HG03095 (cell line): ENCODE results near the gene ATXN1.

Source experiments
- ATAC-seq: cut with Tn5 transposase; IDR thresholded peaks from one replicate; pipeline ENCODE4 v1.9.1; 2021; ENCODE audit warnings: moderate library complexity; ENCODE audit not compliant: unreplicated experiment

Gene ATXN1

DNA sequence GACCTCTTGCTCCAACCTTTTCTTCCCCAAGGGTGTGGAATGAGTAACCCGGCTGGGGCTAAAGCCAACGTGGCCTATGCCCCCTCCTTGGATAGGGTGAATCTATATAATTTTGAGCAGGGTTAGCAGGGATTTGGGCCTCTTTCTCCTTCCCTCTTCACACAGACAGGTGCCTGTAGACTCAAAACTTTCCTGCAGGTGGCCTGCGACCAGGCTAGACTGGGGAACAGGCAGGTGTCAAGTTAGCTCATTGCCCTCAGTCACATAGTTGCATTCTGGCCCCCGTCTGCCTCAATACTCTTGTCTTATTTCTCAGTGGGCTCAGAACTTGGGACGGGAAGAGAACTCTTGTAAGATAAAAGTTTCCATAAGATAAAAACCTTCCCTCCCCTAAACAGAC is 243.0 kb downstream of the ATXN1 start:
- ATAC-seq = no peak

DNA sequence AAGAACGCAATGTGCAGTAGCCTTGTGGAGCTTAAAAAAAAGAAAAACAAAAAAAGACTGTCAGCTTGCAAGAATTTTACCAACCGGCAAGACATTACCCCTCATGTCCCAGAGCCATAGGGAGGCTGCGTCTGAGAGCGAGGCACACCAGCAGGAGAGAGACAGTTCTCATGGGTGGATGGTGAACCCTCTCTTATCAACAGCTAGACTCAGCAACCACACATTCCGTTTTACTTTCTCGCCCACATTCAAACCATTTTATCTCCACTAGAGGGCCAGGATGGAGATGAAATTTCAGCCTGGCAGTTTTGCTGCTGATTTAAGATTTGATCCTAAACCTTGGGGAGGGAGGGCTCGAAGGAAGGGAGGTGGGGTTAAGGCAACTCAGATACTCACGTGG is 247.0 kb downstream of the ATXN1 start:
- ATAC-seq = no peak

GRCh38 chr6:16512544-16513290 is 248.5 kb downstream of the ATXN1 start:
- ATAC-seq = no peak

GRCh38 chr6:16511723-16512489 is 249.4 kb downstream of the ATXN1 start:
- no peak for ATAC-seq

DNA sequence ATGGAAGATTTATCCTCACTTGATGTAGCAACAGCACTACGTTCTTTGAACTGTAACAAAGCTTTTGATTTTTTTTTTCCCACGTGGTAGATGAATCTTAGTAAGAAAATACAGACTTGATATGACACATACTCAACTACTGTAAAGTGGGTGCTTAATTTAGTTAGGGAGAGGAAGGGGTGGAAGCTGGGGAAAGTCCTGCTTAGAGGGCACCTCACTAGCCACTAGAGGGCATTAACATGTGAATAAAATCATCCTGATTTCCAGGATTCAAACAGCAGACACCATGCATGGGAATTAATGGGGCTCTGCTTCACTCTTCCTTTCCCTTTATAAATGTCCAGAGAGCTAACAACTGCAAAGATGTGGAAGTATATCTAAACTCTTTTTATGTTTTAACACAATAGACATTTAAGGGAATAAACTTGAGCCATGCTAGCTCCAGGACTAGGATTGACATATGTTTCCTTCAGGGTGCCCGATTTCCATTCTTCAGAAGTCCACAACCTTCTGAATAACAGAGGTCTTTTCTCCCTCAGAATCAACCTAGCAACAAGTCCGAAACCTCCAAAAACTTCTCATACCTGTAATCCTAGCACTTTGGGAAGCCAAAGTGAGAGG is 250.1 kb downstream of the ATXN1 start:
- ATAC-seq = no peak

GRCh38 chr6:16510245-16510644 is 251.0 kb downstream of the ATXN1 start:
- no peak for ATAC-seq

GRCh38 chr6:16508959-16509358 is 252.3 kb downstream of the ATXN1 start:
- ATAC-seq = no peak

- ATAC-seq = no peak
These were observed 255.4 kb downstream of the ATXN1 start for GRCh38 chr6:16505711-16506357.

GRCh38 chr6:16504609-16505008 is 256.7 kb downstream of the ATXN1 start:
- ATAC-seq = no peak

GRCh38 chr6:16503970-16504415 is 257.3 kb downstream of the ATXN1 start:
- peak; percentile 62 for ATAC-seq

DNA sequence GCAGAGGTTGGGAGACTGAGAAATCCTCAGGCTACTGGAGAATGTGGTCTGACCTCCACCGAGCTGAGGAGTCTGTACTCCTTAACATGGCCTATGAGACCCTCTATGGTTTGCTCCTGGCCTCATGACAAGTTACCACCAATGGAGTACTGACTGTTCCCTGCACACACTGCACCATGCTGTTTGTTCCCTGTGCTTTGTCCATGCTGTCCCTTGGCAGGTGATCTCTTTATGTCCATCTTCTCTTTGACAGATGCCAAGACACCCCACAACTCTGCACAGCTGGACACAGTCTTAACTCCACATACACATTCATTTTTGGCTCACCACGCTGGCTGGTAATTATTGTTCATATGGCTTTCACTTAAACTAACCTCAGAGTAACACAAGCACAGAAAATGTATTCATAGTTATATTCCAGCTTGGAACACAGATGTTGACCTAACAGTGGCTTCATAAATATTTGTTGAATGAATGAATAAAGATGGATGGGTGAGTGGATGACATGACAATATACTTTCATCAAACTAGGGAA is 258.0 kb downstream of the ATXN1 start:
- ATAC-seq = no peak

DNA sequence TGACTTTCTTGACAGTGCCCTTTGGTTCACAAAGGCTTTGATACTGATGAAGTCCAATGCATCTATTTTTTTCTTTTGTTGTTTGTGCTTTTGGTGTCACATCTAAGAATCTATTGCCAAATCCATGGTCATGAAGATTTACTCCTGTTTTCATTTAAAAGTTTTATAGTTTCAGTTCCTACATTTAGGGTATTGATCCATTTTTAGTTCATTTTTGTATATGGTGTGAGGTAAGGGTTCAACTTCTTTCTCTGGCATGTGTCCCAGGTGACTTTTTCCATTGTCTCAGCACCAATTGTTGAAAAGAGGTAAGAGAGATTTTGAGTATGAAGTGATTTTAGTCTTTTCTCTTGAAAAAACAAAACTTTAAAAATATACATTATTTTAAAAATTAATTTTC is 262.3 kb downstream of the ATXN1 start:
- ATAC-seq = no peak

- ATAC-seq = no peak
These were observed 263.0 kb downstream of the ATXN1 start for GRCh38 chr6:16498237-16498636.

DNA sequence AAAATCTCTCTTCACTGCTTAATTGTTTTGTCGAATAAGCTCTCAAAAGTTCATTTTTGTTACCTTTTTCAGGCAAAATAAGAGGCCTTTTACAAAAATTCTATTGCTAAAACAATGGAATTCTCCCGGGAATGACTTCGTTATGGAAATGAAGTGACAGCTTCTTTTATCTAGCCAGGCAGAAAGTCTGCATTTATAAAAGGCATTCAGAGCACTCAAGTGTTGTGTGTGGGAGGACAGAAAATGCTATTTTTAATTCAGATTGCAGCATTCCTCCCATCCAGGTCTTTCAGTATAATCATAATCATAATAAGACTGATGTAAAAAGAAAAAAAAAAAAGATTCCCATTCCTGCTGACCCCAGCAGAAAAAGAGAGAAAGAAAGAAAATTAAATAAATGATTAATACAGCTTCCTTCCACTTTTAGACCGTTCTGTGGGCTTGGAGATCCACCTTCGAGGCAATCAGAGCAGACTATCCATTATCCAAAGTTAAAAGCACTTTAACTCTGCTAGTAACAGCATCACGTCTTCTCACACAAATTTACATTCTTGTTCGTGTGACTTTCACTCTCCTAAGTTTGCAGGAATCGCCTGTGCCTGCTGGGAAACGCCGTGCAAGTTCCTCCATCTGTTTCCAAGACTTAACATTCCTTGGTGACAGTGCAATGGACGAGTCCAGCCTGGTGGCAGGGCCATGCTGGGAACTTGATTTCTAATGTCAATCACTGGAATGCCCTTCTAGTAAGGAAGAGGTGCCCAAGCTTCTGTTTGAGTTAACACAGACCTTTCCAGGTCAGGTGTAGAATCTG is 264.1 kb downstream of the ATXN1 start:
- no peak for ATAC-seq

- ATAC-seq = no peak
These were observed 265.1 kb downstream of the ATXN1 start for GRCh38 chr6:16496210-16496609.

- peak; percentile 83 for ATAC-seq
These were observed 266.5 kb downstream of the ATXN1 start for GRCh38 chr6:16494793-16495192.

DNA sequence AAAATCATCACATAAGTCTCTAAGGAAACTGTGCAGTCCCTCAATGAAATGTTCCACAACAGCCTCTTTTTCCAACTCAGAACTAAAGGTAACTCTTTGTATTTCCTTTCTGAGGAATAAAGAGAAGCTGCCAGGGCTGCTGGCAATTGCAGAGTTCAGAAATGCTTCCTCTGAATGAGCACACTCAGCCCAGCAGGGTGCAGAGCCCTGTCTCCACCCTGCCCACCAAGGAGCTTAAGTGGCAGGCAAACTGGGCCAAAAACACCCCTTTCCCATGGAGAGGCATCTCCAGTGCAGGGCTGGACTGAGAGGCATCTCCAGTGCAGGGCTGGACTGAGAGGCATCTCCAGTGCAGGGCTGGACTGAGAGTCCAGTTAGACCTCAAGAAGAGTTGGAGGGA is 267.5 kb downstream of the ATXN1 start:
- ATAC-seq = no peak

DNA sequence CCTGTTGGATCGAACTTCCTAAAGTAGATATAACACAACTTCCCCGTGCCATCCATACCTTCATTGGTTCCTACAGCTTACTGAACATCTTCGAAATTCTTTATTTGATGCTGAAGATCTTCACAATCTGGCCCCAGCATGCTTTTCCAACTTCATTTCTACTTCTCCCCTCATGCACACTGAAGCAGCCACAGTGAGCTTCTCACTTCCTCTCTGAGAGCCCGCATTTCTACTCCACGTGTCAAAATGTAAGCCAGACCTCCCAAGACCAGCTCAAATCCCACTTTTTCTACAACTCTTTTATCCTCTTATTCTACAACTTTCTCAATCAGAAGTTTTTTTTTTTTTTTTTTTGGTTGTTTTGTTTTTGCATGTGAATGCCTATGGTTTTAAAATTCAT is 268.1 kb downstream of the ATXN1 start:
- ATAC-seq = no peak

DNA sequence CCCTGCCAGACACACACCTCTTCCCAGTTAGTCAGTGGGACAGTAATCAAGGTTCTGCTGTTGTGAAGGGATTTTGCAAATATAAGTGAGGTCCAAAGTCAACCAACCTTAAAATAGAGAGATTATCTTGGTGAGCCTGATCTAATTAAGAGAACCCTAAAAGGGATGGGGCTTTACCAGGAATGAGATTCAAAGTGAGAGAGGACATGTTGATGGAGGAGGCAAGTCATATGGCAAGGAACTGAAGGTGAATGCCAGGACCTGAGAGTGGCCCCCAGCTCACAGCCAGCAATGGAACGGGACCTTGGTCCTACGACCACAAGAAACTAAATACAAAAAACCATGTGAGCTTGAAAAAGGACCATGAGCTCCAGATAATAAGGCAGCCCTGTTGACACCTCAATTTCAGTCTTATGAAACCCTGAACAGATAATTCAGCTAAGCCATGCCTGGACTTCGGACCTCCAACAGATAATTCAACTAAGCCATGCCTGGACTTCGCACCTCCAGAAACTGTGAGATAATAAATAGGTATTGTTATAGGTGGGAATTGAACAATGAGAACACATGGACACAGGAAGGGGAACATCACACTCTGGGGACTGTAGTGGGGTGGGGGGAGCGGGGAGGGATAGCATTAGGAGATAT is 269.5 kb downstream of the ATXN1 start:
- no peak for ATAC-seq

- ATAC-seq = no peak
These were observed 270.6 kb downstream of the ATXN1 start for GRCh38 chr6:16490616-16491015.
